Activated CD8-positive, alpha-beta memory T cell treated with anti-CD3 and anti-CD28 coated beads, Interleukin-2, amount 50 U/mL, for 48 hours (primary cell): ENCODE data around the gene NTPCR.
A peak's percentile ranks its signal among the peaks of the same experiment; 100 is the strongest.

Experiments
- DNase-seq: peaks from one replicate; pipeline ENCODE4 v3.0.0-alpha.2; 2020

Gene NTPCR

DNA sequence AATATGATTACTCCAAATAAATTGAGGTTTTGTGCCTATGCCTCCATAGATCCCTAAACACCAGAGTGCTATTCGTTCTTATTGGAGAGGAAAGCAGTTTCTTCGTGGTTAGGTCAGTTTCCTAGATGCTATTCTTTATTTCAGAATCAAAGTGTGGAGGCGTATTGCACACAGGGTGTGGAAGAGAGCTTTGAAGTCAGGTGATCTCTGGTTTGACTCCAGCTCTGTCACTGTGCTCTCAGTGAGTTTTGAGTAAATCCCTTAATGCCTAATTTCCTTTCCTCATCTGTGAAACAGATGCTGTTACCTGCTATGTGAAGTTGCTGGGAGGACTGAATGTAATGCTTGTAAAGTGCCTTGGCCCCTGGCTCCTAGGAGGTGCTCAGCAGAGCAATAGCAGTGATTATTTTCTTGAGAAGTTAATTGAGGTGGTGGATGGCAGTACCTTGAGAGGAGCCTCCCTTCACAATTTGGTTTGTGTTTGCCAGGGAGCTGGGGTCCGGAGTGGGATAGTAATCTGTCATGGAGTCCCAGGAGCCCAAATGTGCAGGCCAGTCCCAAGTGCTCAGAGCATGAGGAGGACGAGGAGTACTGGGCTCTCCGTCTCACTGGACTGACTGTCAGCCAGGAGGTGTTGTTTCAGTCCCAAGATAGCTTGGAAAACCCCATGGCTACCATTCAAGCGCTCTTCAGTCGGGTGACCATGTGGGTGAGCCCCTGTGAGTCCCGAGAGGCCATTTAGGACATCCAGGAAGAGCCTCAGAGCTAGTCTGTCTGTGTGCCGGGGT lies 14.9 kb downstream of the NTPCR start:
- peak; percentile 30 for DNase-seq

DNA sequence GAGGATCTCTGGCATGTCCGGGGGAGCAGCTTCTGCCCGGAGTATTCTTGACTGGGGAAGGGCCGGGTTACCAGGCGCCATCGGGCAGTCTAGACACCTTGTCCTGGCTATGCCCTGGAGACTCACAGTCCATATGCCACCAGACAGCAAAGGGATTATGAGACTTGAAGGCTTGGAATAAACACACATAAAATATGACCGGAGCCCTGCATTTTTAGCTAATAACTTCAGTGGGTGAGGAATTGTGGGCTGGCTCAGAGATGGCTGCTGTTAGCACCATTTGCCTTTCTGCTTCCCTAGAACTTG lies 15.5 kb downstream of the NTPCR start:
- DNase-seq, result no peak

DNA sequence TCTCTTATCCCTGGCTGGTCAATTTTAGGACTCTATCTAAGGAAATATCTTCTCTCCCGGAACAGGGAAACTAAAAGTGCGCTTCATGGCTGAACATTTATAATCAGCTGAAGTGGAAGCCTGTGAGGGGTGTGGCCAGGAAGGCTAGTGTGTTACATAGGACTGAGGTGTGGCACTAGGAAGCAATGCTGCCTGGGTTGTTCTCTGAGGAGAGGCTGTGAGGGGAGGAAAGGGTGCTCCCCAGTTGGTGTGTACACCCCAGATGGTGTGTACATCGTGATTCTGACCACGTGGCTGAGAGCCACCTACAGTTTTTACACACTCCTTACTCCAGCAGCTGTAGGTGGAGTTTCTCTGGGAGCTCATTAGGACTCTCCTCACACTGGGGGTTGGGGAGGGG lies 16.3 kb downstream of the NTPCR start:
- no peak for DNase-seq

DNA sequence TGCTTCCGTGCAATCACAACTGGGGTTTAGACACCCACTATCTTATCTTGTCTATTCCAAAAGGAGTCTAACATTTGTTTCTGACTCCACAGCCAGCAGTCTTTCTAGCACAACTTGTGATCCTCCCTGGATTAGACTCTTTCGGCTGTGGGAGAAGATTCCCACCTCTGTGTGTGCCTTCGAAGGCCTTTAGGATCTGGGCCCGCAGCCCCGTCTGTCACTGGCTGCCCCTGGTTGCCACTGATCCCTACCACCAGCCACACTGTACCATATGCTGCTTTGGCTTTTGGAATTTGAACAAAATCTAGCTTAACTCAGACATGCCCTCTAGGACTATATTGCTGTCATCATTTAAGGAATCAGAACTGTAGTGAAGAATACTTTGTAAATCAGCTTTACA lies 18.0 kb downstream of the NTPCR start:
- DNase-seq, result no peak

DNA sequence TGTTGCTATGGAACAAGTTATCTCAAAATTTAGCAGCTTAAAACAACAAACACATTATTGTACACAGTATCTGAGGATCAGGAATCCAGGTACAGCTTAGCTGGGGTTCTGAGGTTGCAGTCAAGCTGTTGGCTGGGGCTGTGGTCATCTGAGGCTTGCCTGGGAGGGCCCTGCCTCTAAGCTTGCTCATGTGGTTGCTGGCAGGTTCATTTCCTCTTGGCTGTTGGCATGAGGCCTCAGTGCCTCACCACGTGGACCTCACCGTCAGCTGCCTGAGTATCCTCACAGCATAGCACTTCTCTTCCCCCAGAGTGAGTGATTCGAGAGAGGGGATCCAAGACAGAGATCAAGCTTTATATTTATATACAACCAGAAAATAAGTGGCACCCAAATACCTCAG lies 18.6 kb downstream of the NTPCR start:
- no peak for DNase-seq

DNA sequence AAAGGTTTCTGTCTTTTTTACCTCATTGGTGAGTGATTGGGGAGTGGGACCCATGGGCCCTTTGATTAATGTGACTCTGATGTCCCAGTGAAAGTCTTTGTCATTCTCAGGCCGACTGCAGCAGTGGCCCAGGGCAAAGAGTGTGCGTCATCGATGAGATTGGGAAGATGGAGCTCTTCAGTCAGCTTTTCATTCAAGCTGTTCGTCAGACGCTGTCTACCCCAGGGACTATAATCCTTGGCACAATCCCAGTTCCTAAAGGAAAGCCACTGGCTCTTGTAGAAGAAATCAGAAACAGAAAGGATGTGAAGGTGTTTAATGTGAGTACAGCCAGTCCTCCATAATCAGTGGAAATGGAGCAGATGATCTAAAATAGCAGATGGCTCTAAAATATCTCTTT lies 19.4 kb downstream of the NTPCR start:
- no peak for DNase-seq

DNA sequence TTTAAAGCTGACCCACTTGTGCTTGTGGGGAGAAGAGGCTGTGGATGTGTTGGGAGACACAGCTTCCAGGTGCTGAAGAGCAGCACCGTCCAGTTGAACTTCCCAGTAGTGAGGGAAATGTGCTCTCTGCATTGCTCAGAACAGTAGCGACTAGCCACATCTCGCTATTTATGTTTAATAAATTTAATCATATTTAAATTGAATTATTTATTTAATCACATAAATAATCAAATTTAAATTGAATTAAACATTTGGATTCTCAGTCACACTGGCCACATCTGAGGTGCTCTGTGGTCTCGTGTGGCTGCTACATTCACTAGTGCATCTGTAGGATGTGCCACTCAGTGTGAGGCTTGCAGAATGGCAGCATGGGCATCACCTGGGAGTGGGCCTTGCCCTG lies 20.1 kb downstream of the NTPCR start:
- no peak for DNase-seq

DNA sequence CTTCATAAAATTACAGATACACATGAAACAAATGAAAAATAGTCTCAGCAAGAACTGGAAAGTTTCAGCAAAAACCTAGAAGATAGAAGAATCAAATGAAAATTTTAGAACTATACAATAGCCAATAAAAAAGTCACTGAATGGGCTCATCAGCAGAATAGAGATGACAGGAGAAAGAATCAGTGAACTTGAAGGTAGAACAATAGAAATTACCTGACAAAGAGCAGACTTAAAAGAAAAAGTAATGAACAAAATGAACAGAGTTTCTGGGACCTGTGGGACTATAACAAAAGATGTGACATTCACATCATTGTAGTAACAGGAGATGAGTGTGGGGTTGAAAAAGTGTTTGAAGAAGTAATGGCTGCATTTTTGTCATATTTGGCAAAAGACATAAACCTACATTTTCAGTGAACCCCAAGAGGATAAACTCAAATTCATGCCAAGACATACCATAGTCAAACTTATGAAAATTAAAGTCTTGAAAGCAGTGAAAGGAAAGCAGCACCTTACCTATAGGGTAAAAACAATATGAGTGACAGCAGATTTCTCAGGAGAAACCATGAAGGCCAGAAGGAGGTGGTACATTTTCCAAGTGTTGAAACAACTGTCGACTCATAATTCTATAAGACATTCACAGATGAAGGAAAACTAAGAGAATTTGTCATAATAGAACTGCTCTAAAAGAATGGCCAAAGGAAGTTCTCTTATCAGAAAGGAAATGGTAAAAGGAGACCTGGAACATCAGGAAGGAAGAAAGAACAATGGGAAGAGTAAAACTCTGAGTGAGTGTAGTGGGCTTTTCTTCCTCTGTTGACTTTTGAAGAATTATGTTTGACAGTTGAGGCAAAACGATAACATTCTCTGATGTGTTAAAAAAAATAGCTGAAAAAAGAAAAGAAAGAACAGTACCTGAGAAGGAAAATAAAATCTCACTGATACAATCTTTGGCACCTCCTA lies 23.5 kb downstream of the NTPCR start:
- no peak for DNase-seq

DNA sequence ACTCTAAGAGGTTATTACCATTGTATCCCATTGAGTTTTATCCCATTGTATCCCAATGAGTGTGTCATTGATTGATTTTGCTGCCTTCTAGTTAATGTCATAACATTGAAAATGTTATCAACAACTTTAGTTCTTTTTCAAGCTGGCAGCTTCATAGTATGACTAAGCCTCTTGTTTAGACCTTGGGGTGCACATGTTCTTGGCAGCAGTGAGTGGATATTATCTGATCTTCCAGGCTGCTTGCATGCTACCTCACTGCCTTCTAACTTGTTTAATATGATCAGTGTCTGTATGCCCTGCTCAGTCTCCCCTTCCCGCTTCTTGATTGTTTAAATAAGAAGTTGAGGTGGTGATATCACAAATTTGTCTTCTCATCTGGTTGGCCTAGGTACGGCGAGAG lies 24.6 kb downstream of the NTPCR start:
- DNase-seq, result no peak

DNA sequence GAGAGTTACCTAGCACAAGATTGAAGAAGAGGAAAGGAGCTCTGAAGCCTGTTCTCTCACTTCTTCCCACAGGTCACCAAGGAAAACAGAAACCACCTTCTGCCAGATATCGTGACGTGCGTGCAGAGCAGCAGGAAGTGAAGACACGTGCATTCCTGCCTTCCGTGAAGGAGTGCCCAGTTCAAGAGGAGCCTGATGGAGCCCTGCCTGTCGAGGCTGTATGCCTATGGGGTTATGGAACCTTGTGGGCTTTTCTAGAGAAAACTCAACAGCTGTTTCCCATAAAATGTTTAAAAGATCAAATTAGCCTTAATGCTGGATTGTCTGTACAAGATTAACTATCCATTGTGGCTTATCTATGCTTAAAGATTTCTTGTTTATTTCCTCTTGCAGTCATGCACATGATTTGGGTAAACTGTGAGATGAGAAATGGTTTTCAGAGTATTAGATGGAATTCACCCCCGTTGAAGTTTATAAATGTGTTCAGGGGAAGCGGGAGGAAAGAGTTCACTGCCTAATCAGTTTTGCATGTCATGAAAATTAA lies 27.8 kb downstream of the NTPCR start:
- DNase-seq, result no peak

DNA sequence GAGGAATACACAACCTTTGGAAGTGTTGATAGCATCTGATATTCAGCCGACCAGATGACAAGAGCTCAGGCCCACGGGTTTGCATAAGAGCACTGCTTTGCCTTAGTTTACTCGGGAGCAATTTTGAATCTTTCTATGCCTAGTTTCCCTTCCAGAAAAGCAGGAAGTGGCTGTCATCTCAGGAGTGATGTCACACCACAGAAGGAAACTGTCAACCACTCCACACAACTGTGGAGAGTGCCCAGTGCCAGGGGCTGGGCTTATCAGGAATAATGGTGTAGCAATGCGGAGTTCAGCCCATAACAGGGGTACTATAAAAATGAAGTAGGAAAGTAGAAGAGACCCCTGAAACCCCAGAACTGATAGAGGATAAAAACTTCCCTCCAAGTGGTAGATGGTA lies 28.4 kb downstream of the NTPCR start:
- DNase-seq, result no peak

DNA sequence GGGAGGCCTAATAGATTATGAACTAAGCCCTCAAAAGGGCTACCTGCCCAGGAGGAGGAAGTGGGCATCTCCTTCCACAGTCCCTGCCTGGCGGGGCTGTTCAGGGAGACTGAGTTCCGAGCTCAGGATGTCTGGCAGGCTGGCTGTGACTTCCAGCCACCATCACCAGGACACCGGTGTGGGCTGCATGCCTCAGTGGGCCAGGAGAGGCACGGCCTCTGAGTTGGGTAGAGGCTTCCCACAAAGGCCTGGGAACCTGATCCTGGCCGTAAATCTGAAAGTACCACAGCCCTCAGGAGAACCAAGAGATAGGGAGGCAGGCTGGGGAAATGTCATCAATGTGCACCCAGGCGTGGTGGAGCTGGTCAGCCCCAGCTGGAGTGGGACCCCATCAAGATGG lies 29.1 kb downstream of the NTPCR start:
- DNase-seq, result no peak

DNA sequence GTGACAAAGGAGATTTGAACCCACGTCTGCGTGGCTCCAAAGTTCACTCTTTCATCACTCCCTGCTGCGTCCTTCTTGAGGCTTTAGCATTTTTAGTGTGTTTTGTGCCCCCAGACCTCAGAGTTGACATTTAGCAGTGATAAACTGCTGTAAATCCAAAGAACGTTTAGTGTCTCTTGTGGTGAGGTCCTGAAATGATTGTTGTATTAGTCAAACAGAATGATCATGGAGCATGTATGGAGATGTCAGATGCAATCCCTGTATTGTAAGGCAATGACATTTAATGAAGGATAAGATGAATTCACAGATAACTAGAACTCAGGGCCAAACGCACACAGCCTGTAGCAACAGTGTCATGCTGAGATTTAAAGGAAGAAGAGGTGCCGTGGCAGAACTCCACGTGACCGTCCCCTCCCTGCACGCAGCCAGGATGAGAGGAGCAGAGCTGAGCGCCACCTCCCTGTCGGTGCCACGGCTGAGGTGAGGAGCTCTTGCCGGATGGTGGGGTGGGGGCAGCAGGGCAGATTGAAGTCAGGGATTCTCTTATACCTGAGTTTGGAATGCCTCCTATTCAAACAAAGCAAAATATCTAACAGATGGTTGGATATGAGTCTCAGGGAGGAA lies 30.1 kb downstream of the NTPCR start:
- no peak for DNase-seq

DNA sequence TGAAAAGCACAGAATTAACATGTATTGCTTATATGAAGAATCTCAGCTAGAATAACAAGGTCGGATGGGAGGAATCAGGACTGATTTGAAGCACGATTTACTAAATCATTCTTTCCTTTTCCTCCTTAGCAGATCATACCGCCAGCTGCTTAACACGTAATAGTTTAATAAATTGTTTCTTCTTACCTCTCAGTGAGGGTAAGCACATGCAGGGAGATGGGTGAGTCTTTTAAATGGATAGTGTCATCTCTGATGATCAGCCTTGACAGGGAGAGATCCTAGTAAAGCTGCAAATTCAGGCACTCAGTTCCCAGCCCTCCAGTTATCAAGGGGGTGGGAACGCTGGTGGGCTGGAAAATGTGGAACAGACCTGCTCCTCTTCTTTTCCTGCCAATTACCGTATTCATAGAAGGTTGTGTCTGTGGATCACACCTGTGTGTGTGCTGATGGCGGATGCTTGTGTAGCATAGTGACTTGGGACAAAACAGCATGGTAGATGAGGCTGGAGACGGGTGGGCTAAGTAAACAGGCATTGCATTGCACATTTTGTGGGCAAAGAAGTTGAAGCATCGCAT lies 30.7 kb downstream of the NTPCR start:
- DNase-seq, result no peak

DNA sequence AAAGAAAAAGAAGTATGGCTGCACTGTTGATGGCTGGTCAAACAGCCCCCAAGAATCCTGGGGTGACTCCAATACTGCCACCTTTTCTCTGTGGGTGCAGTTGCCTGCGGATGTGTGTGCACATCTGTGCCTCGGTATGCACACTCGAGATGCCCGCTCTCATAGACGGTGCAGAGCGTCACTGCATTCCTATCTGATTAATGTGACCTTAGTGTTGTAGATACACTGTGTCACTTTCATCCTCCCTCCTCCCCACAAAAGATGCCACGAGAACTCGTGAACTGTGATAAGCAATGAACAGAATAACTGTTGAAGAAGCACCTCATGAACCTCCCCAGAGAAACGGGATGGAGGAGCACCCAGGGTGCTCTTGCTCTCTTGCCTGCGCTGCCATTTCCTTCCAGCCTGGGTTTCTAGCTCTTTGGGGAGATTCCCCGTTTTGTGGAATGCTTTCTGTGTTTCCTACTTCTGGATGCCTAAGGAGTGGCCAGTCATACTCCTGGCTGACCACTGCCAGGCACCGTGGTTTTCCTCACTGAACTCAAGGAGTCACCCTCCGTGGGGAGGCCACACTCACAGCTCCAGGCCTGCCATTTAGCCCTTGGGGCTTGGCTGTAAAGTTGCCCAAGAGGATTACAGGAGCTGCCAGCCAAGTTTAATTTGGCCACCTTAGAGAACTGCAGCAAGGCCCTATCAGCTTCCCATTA lies 32.0 kb downstream of the NTPCR start:
- DNase-seq, result no peak

DNA sequence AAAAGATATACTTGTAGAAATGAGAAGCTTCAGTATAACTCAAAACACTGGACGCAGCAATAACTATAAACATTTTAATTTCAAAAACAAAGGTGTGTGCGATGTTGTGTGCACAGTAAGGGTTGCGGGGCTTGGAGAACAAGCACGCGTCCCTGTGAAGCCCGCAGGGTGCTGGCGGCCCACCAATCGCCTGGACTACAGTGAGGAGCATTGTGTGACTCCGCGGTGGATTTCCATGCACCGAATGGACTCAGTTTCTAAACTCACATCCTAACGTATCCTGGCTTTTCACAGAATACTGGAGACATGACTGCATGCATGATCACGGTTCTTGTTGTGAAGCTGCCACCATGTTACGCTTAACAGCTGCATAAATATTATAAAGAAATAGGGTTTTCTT lies 33.0 kb downstream of the NTPCR start:
- DNase-seq, result no peak

DNA sequence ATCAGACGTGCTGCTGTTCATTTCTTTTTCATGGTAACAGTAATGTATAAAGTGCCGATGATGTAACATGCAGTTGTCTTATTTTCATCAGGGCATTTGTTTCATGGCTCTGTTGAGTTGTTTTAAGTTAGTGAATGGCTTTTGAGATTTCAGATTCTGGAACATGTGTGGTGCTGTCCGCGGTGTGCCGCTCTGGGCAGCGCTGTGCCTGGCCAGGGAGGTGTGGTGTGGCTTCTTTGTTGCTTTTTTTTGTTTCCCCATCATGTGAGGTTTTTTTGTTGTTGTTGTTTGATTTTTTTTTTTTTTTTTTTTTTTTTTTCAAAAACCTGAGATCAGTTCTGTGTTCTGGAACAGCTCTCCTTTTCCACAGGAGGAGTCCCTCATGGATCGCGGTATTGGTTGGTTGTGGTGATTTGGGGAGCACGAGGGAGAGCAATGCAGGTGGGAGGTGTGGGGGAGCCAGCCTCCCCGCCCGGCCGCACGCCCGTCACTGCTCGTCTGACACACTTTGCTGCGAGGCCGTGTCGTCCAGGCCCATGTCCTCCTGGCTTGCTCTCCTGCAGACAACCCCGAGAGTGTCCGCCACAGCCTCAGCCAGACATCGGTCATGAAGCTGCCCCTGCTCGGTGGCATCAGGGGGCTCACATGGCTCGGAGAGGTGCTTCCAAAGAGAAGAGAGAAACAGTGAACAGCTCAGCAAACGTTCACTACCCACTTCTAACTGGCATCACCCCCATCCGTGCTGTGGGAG lies 33.6 kb downstream of the NTPCR start:
- DNase-seq, result no peak

DNA sequence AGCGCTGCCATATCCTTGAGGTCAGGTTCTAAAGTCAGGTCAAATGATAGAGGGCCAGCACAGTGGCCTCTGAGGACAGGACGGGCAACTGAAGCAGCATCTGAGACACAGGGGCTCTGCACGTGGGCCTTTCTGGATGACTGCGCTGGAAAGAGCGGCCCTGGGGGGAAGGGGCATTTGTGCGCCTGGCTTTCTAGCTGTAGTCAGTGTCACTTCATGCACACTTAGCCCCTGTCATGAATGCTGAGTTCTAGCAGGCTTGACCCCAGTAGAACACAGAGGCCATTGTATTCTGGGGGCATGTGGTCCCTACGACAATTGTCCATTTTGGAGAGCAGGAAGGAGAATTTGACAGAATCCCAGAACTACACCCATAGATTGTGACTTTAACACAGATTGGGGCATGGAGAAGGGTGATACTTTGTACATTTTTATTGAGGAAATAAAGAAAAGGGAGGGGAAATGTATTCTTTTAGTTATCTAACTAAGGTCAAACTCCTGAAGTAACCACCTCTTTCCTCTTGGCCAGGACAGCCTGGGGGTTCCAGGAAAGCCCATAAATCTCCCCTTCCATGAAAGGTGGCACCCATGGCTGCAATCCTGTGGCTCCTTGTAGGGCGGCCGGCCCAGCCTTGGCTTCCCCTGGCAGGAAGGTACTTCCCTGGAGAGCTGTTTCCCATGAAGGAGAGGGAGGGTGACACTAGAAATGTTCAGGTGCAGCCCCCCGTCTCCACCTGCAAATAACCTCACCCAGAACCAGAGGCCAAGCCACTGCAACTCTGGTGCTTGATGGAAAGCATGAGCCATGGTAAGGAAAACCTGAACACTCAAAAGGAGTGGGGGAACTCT lies 34.4 kb downstream of the NTPCR start:
- no peak for DNase-seq

DNA sequence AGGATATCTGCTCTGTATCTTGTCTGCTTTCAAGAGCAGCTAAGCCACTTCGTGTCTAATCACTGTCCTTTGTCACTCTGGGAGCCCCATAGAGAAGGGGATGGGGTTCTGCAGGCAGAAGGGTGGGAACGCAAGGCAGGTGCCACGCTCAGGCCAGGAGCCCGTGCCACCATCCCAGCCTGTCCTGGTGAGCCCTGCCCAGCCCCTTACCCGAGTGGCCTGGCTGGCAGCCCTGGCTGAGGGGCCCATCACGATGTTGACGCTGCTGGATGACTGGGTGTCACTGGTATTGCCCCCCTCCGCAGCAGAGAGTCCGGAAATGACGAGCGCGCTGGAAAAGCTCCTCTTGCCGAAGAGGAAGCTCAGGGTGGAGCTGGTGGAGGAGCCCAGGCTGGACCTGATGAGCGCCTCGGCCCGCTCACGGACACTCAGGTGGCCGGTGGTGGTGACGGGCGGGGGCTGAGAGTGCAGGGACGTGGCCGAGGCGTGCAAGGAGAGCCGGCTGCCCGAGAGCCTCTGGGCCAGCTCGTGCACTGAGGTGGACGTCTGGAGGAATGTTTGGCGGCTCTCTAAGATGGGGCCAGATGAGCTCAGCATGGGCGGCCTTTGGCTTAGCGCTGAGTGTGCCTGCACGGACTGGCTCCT lies 35.6 kb downstream of the NTPCR start:
- no peak for DNase-seq

DNA sequence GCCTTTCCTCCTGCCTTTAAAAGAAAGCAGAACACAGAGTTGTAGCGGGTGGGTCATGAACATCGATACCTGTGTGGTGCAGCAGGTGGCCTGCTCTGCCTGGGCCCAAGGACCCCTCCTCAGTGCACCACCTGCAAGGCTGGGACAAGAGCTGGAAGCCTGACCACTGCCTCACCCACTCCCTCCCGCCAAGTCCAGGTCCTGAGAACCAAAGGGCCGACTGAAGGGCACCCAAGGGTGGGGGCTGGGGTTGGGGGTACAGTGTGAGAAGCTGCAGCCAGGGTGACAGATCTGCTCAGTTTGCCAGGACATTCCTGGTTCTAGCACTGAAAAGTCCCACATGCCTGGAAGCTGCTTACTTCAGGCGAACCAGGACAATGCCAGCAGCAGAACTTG lies 36.1 kb downstream of the NTPCR start:
- DNase-seq, result no peak
